ENCODE measurements around the gene TMOD2. TPM values are rescaled to one million over a fixed set of nuclear protein-coding genes. Genes with fewer than 3 reads are reported as not detected.
A peak's percentile ranks its signal among the peaks of the same experiment; 100 is the strongest.

The TMOD2 gene
- total RNA-seq, 2 experiments from 2014 or later, result 5.6 to 6.9 TPM

- ChIA-PET CTCF (interaction anchor here (0.7 to 1.0 kb wide), 2 partner anchors 32 to 77 kb away, joined by 3 read pairs; partner anchors contain the start of gene TMOD3), POLR2A (interaction anchor here (0.6 to 1.3 kb wide), 6 partner anchors 19 to 1506 kb away, joined by 3 to 15 read pairs (median 4); partner anchors contain the start of genes GABPB1 and TMOD3)
- peak overlapping the region in 1 of 2 donors; percentile 34 for H3K27ac ChIP-seq (ENCODE audit: low read depth in 1 of 2, low read length in 2 of 2)
- Mint-ChIP-seq H3K36me3 (ENCODE audit: low read depth) (peaks cover 43% of the 10 kb centered on the region), H3K27me3 (no peaks in the 10 kb centered on the region), H3K27ac (peak overlapping the region; percentile 88), H3K4me3 (peak overlapping the region; percentile 62), H3K9me3 (no peaks in the 10 kb centered on the region), H3K4me1 (ENCODE audit: low read depth) (peaks cover 68% of the 10 kb centered on the region)
- intact Hi-C loops (cut with DNase I, micrococcal nuclease), result loop anchor here in 1 of 2 experiments (1.0 kb wide), 1 partner anchor 32 kb away; the partner anchor contains the start of gene TMOD3
- ATAC-seq (ENCODE audit: poor library complexity), result peak; percentile 98
- peak overlapping the region; percentile 28 for H3K4me3 ChIP-seq (ENCODE audit: low read length)
- TF ChIP-seq CTCF (IDR thresholded peaks at IDR 0.05), result no peak
- peak; percentile 39 to 86 (median 52) for DNase-seq
- no peaks in the 10 kb centered on the region for H3K27me3 ChIP-seq (ENCODE audit: control insufficient read depth in 1 of 2, insufficient read depth in 2 of 2, low read length in 2 of 2)
- H3K36me3 ChIP-seq (ENCODE audit: insufficient read depth, low read length), result peaks cover 35% of the 10 kb centered on the region
- H3K4me1 ChIP-seq (ENCODE audit: insufficient read depth, low read length), result peaks cover 19% of the 10 kb centered on the region
- no peaks in the 10 kb centered on the region for H3K9me3 ChIP-seq (ENCODE audit: control insufficient read depth in 1 of 2, insufficient read depth in 1 of 2, low read length in 2 of 2)
These were observed 110.4 kb downstream of the TMOD2 start for GRCh38 chr15:51861557-51862359.

- intact Hi-C loops (cut with DNase I, micrococcal nuclease), result no loop called here
- ChIA-PET CTCF (no interaction called here), POLR2A (interaction anchor here (0.6 kb wide), 1 partner anchor 10 kb away, joined by 3 read pairs; no protein-coding TSS in a partner anchor)
- H3K4me3 Mint-ChIP-seq, result no peak overlapping the region
- H3K4me1 ChIP-seq (ENCODE audit: insufficient read depth, low read length), result peaks cover 19% of the 10 kb centered on the region
- H3K4me3 ChIP-seq (ENCODE audit: low read length), result no peak overlapping the region
- no peaks in the 10 kb centered on the region for H3K27me3 ChIP-seq (ENCODE audit: control insufficient read depth in 1 of 2, insufficient read depth in 2 of 2, low read length in 2 of 2)
- no peak overlapping the region for H3K27ac ChIP-seq (ENCODE audit: low read depth in 1 of 2, low read length in 2 of 2)
- H3K9me3 ChIP-seq (ENCODE audit: control insufficient read depth in 1 of 2, insufficient read depth in 1 of 2, low read length in 2 of 2), result no peaks in the 10 kb centered on the region
- no peak for TF ChIP-seq CTCF (IDR thresholded peaks at IDR 0.05)
- H3K9me3 Mint-ChIP-seq, result no peaks in the 10 kb centered on the region
- H3K27me3 Mint-ChIP-seq, result no peaks in the 10 kb centered on the region
- H3K36me3 ChIP-seq (ENCODE audit: insufficient read depth, low read length), result peaks cover 45% of the 10 kb centered on the region
- peaks cover 61% of the 10 kb centered on the region for H3K4me1 Mint-ChIP-seq (ENCODE audit: low read depth)
- ATAC-seq (ENCODE audit: poor library complexity) (no peak), DNase-seq (no peak)
- peaks cover 57% of the 10 kb centered on the region for H3K36me3 Mint-ChIP-seq (ENCODE audit: low read depth)
- peak overlapping the region; percentile 48 for H3K27ac Mint-ChIP-seq
These were observed 111.7 kb downstream of the TMOD2 start for GRCh38 chr15:51863131-51863530.

- ChIA-PET POLR2A (no interaction called here), CTCF (no interaction called here)
- no peaks in the 10 kb centered on the region for H3K9me3 ChIP-seq (ENCODE audit: control insufficient read depth in 1 of 2, insufficient read depth in 1 of 2, low read length in 2 of 2)
- no peaks in the 10 kb centered on the region for H3K27me3 Mint-ChIP-seq
- H3K4me1 Mint-ChIP-seq (ENCODE audit: low read depth), result peaks cover 48% of the 10 kb centered on the region
- ATAC-seq (ENCODE audit: poor library complexity), result no peak
- no peaks in the 10 kb centered on the region for H3K27me3 ChIP-seq (ENCODE audit: control insufficient read depth in 1 of 2, insufficient read depth in 2 of 2, low read length in 2 of 2)
- H3K4me1 ChIP-seq (ENCODE audit: insufficient read depth, low read length), result peaks cover 19% of the 10 kb centered on the region
- H3K9me3 Mint-ChIP-seq, result no peaks in the 10 kb centered on the region
- DNase-seq, result no peak
- peaks cover 70% of the 10 kb centered on the region for H3K36me3 Mint-ChIP-seq (ENCODE audit: low read depth)
- no peak overlapping the region for H3K27ac Mint-ChIP-seq
- intact Hi-C loops (cut with DNase I, micrococcal nuclease), result no loop called here
- H3K27ac ChIP-seq (ENCODE audit: low read depth in 1 of 2, low read length in 2 of 2), result no peak overlapping the region
- H3K4me3 Mint-ChIP-seq, result no peak overlapping the region
- peaks cover 51% of the 10 kb centered on the region for H3K36me3 ChIP-seq (ENCODE audit: insufficient read depth, low read length)
- TF ChIP-seq CTCF (IDR thresholded peaks at IDR 0.05), result no peak
- no peak overlapping the region for H3K4me3 ChIP-seq (ENCODE audit: low read length)
These were observed 113.1 kb downstream of the TMOD2 start for GRCh38 chr15:51864408-51865056.

All from CD4-positive, alpha-beta T cell (primary cell).